GM23338 (cell line): ENCODE results near the gene FASTKD3. TPM values are rescaled to one million over a fixed set of nuclear protein-coding genes. Genes with fewer than 3 reads are reported as not detected.

Experiments used
- ATAC-seq: fragments of 200-7000 bp; cut with Tn5 transposase; 3 replicates; pipeline ENCODE4 v1.9.1; 2020
- DNase-seq: peaks from one replicate; pipeline ENCODE4 v3.0.0-alpha.2; 2015; ENCODE audit warnings: low spot score
- H2AFZ ChIP-seq: fragments of 200-600 bp; sonication (generic); 2 replicates; pipeline ENCODE4 v1.8.0; 2016; ENCODE audit warnings: antibody characterized with exemption, mild to moderate bottlenecking, moderate library complexity
- H3F3A ChIP-seq: fragments of 200-600 bp; sonication (generic); replicated peaks from 2 replicates; pipeline ENCODE4 v1.8.0; 2017; ENCODE audit warnings: antibody characterized with exemption, mixed run types, low read depth
- H3K27ac ChIP-seq: fragments of 200-600 bp; sonication (generic); 2 replicates; pipeline ENCODE4 v1.6.1; 2016; ENCODE audit warnings: low read depth
- H3K27me3 ChIP-seq: fragments of 200-600 bp; sonication (generic); 2 replicates; pipeline ENCODE4 v1.8.0; 2016; ENCODE audit warnings: mild to moderate bottlenecking, mixed run types, moderate library complexity; ENCODE audit not compliant: insufficient read depth
- H3K36me3 ChIP-seq: fragments of 200-600 bp; sonication (generic); 2 replicates; pipeline ENCODE4 v1.8.0; 2016; ENCODE audit warnings: mild to moderate bottlenecking; ENCODE audit not compliant: insufficient read depth
- H3K4me1 ChIP-seq: fragments of 200-600 bp; sonication (generic); 2 replicates; pipeline ENCODE4 v1.8.0; 2016; ENCODE audit warnings: mild to moderate bottlenecking, moderate library complexity; ENCODE audit not compliant: insufficient read depth
- H3K4me2 ChIP-seq: fragments of 200-600 bp; sonication (generic); 2 replicates; pipeline ENCODE4 v1.7.1; 2017; ENCODE audit warnings: mixed run types
- H3K4me3 ChIP-seq: fragments of 200-600 bp; sonication (generic); 2 replicates; pipeline ENCODE4 v1.6.1; 2016; ENCODE audit warnings: mixed run types
- H3K79me2 ChIP-seq: fragments of 200-600 bp; sonication (generic); replicated peaks from 2 replicates; pipeline ENCODE4 v1.8.0; 2017; ENCODE audit warnings: mild to moderate bottlenecking; ENCODE audit not compliant: insufficient read depth
- H3K9me2 ChIP-seq: fragments of 200-600 bp; sonication (generic); 2 replicates; pipeline ENCODE4 v1.8.0; 2017; ENCODE audit not compliant: insufficient read depth
- H4K20me1 ChIP-seq: fragments of 200-600 bp; sonication (generic); replicated peaks from 2 replicates; pipeline ENCODE4 v1.8.0; 2017; ENCODE audit warnings: mild to moderate bottlenecking; ENCODE audit not compliant: insufficient read depth
- H3K27ac Mint-ChIP-seq: 2 replicates; pipeline ENCODE4 v1.8.0; 2020; ENCODE audit warnings: inconsistent platforms, mild to moderate bottlenecking, moderate library complexity, mixed read lengths
- H3K27me3 Mint-ChIP-seq: 3 replicates; pipeline ENCODE4 v1.8.0; 2022; ENCODE audit warnings: low read depth, mild to moderate bottlenecking, moderate library complexity, mixed read lengths, inconsistent platforms; ENCODE audit not compliant: insufficient read depth, poor library complexity
- H3K36me3 Mint-ChIP-seq: 3 replicates; pipeline ENCODE4 v1.8.0; 2021; ENCODE audit warnings: low read depth, mild to moderate bottlenecking, inconsistent platforms, moderate library complexity, mixed read lengths
- H3K4me1 Mint-ChIP-seq: 3 replicates; pipeline ENCODE4 v1.8.0; 2020; ENCODE audit warnings: mild to moderate bottlenecking, inconsistent platforms, mixed read lengths
- H3K4me3 Mint-ChIP-seq: 3 replicates; pipeline ENCODE4 v1.8.0; 2021; ENCODE audit warnings: moderate library complexity, mild to moderate bottlenecking, inconsistent platforms, mixed read lengths
- H3K9me3 Mint-ChIP-seq: 3 replicates; pipeline ENCODE4 v1.8.0; 2020; ENCODE audit warnings: moderate library complexity, mild to moderate bottlenecking, inconsistent platforms, mixed read lengths
- CREB1 ChIP-seq: fragments of 250-450 bp; sonication (Bioruptor Pico); IDR thresholded peaks from 2 replicates; pipeline ENCODE4 v1.5.0; 2020; ENCODE audit warnings: low read depth, mild to moderate bottlenecking, moderate library complexity
- ETS1 ChIP-seq: IDR thresholded peaks from 2 replicates; pipeline ENCODE4 v1.6.1; 2016; ENCODE audit warnings: antibody characterized with exemption
- EZH2 ChIP-seq: fragments of 200-600 bp; sonication (generic); IDR thresholded peaks from one replicate; pipeline ENCODE4 v1.8.0; 2017; ENCODE audit warnings: antibody characterized with exemption, mild to moderate bottlenecking, low read depth; ENCODE audit not compliant: unreplicated experiment
- EZH2phosphoT487 ChIP-seq: fragments of 200-600 bp; sonication (generic); IDR thresholded peaks from one replicate; pipeline ENCODE4 v1.8.1; 2018; ENCODE audit warnings: antibody characterized with exemption; ENCODE audit not compliant: unreplicated experiment
- NANOG ChIP-seq: IDR thresholded peaks from 2 replicates; pipeline ENCODE4 v1.6.1; 2016; ENCODE audit warnings: antibody characterized with exemption, borderline replicate concordance
- ZNF114 ChIP-seq: fragments of 250-450 bp; sonication (Bioruptor Pico); IDR thresholded peaks from 2 replicates; pipeline ENCODE4 v1.5.0; 2020; ENCODE audit warnings: mild to moderate bottlenecking, moderate library complexity
- ZNF331 ChIP-seq: fragments of 250-450 bp; sonication (Bioruptor Pico); IDR thresholded peaks from 2 replicates; pipeline ENCODE4 v1.5.0; 2020; ENCODE audit warnings: low read depth, mild to moderate bottlenecking, moderate library complexity
- polyA plus RNA-seq: library from polyadenylated mRNA; unstranded; fragments of >200 nt; fragmentation: Nextera tagmentation; extraction: Ambion mirVana; gene quantifications from 2 replicates; pipeline ENCODE4 v1.2.1, GENCODE V29; 2016
- total RNA-seq: library from RNA; depleted of rRNA; stranded (reverse); fragments of >200 nt; shearing (Covaris generic); gene quantifications from 2 replicates; pipeline ENCODE4 v1.2.3, GENCODE V29; 2014
- TF ChIP-seq, protein P1 (sequence below), 2 experiments: fragments of 200-600 bp in 1 of 2; sonication (generic) in 1 of 2; conservative IDR thresholded peaks; 2 replicates each; pipeline versions ENCODE4 v1.5.1 to v1.6.1; 2016 to 2017; ENCODE audit warnings: antibody characterized with exemption in 2 of 2, low read depth in 2 of 2, mild to moderate bottlenecking in 2 of 2, moderate library complexity in 1 of 2
- TF ChIP-seq, protein P2 (sequence below): fragments of 250-450 bp; sonication (Bioruptor Pico); IDR thresholded peaks from 2 replicates; pipeline ENCODE4 v1.5.0; 2020; ENCODE audit warnings: mild to moderate bottlenecking, moderate library complexity

FASTKD3 gene
- total and polyA plus RNA-seq, 2 experiments from 2014 or later = 10.8 to 13.5 TPM

DNA sequence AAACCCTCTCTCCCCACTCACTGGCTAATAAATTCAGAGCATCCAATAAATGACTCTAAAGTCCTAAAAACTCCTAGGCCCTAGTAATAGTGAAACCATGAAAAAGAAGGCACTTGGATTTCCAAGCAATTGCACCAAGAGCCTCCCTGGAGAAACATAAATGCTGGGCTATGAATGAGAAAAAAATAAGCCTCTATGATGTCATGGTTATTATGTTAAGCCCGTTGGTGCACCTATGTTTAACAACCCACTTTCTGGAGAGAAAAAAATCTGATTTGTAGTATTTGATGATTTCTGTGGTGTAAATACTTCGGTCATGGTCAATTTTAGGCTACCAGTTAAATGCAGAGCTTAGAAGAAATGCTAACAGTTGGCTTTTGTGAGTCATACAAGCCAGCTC, 26.3 kb downstream of the FASTKD3 start:
- ATAC-seq (no peak), DNase-seq (no peak)
- Histone ChIP-seq H3K4me3 (no peak overlapping the region), H2AFZ (no peak overlapping the region), H3K4me1 (no peaks in the 10 kb centered on the region), H3F3A (no peaks in the 10 kb centered on the region), H3K36me3 (no peaks in the 10 kb centered on the region), H3K79me2 (no peaks in the 10 kb centered on the region), H3K27me3 (no peaks in the 10 kb centered on the region), H3K27ac (no peak overlapping the region), H3K4me2 (no peak overlapping the region), H4K20me1 (no peaks in the 10 kb centered on the region), H3K9me2 (no peaks in the 10 kb centered on the region)
- Mint-ChIP-seq H3K4me3 (no peak overlapping the region), H3K36me3 (no peaks in the 10 kb centered on the region), H3K27me3 (no peaks in the 10 kb centered on the region), H3K27ac (no peak overlapping the region), H3K9me3 (no peaks in the 10 kb centered on the region), H3K4me1 (no peaks in the 10 kb centered on the region)
- TF ChIP-seq EZH2 (no peak), ZNF114 (no peak), CREB1 (CRISPR knock-in tag) (no peak), ETS1 (no peak), ZNF331 (no peak)
- TF ChIP-seq, protein P1, sequence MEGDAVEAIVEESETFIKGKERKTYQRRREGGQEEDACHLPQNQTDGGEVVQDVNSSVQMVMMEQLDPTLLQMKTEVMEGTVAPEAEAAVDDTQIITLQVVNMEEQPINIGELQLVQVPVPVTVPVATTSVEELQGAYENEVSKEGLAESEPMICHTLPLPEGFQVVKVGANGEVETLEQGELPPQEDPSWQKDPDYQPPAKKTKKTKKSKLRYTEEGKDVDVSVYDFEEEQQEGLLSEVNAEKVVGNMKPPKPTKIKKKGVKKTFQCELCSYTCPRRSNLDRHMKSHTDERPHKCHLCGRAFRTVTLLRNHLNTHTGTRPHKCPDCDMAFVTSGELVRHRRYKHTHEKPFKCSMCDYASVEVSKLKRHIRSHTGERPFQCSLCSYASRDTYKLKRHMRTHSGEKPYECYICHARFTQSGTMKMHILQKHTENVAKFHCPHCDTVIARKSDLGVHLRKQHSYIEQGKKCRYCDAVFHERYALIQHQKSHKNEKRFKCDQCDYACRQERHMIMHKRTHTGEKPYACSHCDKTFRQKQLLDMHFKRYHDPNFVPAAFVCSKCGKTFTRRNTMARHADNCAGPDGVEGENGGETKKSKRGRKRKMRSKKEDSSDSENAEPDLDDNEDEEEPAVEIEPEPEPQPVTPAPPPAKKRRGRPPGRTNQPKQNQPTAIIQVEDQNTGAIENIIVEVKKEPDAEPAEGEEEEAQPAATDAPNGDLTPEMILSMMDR (conservative IDR thresholded peaks at IDR 0.05; ENCODE audit: low read depth in 2 of 2) = no peak

DNA sequence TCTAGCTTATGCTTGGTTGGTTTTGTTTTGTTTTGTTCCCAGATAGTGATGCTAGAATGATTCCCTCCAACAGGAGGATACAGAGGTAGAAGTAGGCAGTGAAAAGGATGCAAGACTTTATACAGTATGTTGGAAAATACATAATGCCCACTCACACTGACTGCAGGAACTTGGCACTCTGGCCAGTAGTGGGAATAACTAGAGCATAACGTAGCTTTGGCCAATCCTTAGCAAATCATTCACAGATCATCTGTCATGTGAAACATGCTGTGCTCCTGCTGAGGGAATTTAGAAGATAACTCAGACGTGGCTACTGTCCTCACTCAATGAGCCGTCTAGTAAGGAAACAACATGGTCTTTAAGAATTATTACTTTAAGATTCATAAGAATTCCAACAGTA, 31.4 kb downstream of the FASTKD3 start:
- H3K36me3 Mint-ChIP-seq = no peaks in the 10 kb centered on the region
- no peak overlapping the region for H3K4me3 Mint-ChIP-seq
- Histone ChIP-seq H3K4me2 (no peak overlapping the region), H4K20me1 (no peaks in the 10 kb centered on the region), H3K36me3 (no peaks in the 10 kb centered on the region), H3K27me3 (no peaks in the 10 kb centered on the region), H3F3A (no peaks in the 10 kb centered on the region), H2AFZ (no peak overlapping the region), H3K27ac (no peak overlapping the region), H3K9me2 (no peaks in the 10 kb centered on the region), H3K4me3 (no peak overlapping the region), H3K4me1 (no peaks in the 10 kb centered on the region), H3K79me2 (no peaks in the 10 kb centered on the region)
- ATAC-seq = no peak
- no peak overlapping the region for H3K27ac Mint-ChIP-seq
- no peaks in the 10 kb centered on the region for H3K4me1 Mint-ChIP-seq
- DNase-seq = no peak
- peaks cover 2% of the 10 kb centered on the region for H3K27me3 Mint-ChIP-seq
- TF ChIP-seq EZH2phosphoT487 = no peak
- no peak for TF ChIP-seq NANOG
- TF ChIP-seq CREB1 (CRISPR knock-in tag) = no peak
- TF ChIP-seq, protein P1 (conservative IDR thresholded peaks at IDR 0.05; ENCODE audit: low read depth in 2 of 2) = no peak
- TF ChIP-seq, protein P2, sequence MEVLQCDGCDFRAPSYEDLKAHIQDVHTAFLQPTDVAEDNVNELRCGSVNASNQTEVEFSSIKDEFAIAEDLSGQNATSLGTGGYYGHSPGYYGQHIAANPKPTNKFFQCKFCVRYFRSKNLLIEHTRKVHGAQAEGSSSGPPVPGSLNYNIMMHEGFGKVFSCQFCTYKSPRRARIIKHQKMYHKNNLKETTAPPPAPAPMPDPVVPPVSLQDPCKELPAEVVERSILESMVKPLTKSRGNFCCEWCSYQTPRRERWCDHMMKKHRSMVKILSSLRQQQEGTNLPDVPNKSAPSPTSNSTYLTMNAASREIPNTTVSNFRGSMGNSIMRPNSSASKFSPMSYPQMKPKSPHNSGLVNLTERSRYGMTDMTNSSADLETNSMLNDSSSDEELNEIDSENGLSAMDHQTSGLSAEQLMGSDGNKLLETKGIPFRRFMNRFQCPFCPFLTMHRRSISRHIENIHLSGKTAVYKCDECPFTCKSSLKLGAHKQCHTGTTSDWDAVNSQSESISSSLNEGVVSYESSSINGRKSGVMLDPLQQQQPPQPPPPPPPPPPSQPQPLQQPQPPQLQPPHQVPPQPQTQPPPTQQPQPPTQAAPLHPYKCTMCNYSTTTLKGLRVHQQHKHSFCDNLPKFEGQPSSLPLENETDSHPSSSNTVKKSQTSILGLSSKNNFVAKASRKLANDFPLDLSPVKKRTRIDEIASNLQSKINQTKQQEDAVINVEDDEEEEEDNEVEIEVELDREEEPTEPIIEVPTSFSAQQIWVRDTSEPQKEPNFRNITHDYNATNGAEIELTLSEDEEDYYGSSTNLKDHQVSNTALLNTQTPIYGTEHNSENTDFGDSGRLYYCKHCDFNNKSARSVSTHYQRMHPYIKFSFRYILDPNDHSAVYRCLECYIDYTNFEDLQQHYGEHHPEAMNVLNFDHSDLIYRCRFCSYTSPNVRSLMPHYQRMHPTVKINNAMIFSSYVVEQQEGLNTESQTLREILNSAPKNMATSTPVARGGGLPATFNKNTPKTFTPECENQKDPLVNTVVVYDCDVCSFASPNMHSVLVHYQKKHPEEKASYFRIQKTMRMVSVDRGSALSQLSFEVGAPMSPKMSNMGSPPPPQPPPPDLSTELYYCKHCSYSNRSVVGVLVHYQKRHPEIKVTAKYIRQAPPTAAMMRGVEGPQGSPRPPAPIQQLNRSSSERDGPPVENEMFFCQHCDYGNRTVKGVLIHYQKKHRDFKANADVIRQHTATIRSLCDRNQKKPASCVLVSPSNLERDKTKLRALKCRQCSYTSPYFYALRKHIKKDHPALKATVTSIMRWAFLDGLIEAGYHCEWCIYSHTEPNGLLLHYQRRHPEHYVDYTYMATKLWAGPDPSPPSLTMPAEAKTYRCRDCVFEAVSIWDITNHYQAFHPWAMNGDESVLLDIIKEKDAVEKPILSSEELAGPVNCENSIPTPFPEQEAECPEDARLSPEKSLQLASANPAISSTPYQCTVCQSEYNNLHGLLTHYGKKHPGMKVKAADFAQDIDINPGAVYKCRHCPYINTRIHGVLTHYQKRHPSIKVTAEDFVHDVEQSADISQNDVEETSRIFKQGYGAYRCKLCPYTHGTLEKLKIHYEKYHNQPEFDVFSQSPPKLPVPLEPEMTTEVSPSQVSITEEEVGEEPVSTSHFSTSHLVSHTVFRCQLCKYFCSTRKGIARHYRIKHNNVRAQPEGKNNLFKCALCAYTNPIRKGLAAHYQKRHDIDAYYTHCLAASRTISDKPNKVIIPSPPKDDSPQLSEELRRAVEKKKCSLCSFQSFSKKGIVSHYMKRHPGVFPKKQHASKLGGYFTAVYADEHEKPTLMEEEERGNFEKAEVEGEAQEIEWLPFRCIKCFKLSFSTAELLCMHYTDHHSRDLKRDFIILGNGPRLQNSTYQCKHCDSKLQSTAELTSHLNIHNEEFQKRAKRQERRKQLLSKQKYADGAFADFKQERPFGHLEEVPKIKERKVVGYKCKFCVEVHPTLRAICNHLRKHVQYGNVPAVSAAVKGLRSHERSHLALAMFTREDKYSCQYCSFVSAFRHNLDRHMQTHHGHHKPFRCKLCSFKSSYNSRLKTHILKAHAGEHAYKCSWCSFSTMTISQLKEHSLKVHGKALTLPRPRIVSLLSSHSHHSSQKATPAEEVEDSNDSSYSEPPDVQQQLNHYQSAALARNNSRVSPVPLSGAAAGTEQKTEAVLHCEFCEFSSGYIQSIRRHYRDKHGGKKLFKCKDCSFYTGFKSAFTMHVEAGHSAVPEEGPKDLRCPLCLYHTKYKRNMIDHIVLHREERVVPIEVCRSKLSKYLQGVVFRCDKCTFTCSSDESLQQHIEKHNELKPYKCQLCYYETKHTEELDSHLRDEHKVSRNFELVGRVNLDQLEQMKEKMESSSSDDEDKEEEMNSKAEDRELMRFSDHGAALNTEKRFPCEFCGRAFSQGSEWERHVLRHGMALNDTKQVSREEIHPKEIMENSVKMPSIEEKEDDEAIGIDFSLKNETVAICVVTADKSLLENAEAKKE (CRISPR knock-in tag) = no peak
- no peaks in the 10 kb centered on the region for H3K9me3 Mint-ChIP-seq
